NCI-H2227 treated with DMSO at 0.1 percent for 48 hours (cell line): ENCODE measurements around the gene COA3.
A peak's percentile ranks its signal among the peaks of the same experiment; 100 is the strongest.

Experiments used
- DNase-seq: peaks from one replicate; lab custom pipeline; 2025; lab: John Stamatoyannopoulos, UW

COA3 gene, protein sequence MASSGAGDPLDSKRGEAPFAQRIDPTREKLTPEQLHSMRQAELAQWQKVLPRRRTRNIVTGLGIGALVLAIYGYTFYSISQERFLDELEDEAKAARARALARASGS

DNA sequence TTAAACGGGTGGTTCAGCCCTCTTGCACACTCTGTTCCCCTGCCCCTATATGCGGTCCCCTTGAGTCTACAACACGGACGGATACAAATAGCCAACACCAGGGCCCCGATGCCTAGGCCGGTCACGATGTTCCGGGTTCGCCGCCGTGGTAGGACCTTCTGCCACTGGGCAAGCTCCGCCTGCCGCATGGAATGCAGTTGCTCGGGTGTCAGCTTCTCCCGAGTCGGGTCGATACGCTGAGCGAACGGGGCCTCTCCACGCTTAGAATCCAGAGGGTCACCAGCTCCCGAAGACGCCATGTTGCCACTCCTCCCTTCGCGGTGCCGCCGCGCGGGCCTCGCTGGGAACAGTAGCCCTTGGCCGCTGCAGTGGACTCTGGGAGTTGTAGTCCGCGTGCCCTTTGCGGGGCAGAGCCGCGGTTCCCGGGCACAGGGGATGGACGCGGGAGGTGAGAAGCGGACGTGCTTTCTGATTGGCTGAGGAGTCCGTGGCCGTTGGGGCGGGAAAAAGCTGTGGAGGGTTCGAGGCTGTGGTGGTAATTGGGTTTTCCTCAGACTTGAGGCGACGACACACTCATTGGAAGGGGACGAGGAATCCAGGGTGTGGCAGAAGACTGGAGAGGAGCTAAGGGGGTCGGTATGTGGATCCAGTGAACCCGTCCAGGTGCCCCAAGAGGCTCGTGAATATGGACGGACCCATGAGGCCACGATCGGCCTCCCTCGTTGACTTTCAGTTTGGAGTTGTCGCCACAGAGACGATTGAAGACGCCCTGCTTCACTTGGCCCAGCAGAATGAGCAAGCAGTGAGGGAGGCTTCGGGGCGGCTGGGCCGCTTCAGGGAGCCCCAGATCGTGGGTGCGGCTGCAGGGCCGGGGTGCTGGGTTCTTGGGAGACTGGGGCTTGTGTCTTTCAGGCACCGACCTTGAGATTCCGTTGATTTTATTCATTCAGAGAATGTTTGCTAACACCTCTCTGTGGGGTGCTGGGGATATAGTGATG is at the start of gene COA3, which contains the start of gene CNTD1:
Gene COA3 (minus strand): TSS at position 322 of the 998 bp plus-strand sequence. CDS start 23 bp downstream, at position 299.
Gene CNTD1 (plus strand): TSS at position 479 of the 998 bp plus-strand sequence. CDS start 207 bp downstream, at position 686.
- peak; percentile 85 for DNase-seq

DNA sequence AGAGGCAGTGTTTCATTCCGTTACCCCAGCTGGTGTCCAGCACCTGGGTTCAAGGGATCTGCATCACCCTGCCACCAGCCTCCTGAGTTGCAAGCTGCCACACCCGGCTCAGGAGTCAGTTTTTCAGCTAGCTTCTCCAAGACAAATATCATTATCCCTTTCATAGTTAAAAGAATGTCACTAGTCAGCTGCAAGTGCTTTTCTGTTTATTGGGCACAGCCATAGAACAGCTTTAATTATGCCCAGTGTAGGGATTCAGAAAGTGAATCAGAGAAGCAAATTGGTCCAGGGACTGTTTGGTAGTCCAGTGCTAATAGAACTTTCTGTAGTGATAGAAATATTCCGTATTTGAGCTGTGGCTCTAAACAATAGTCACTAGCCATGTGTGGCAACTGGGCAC is 49.6 kb upstream of the COA3 start:
- no peak for DNase-seq

DNA sequence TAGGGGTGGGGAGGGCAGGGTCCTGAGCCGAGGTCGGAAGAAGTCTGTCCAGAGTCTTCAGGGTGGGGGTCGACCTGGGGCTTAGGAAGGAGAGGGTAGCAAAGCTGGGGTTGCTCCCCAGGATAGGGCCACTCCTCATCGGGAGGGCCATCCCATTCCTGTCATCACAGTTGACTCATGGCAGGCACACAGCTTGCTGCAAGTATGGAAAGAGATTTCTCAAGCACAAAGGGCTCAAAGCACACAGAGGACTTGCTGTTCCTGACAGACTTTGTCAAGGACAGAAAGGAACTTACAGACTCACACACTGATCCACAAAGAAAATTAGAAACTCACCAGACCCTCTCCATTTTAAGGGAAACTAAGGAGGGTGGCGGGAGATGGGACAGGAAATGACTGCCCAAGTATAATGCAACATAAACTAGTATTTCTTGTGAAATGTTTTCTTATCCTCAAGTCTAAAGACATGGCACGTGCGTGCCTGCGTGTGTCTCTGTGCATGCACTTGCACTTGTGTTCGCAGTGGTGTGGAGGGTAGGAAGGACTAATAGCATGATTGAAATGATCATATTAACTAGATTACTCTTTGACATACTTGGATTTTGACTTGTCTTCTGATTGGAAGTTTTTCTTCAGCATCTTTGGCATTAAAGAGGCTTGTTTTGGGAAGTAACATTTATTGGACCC is 48.2 kb upstream of the COA3 start:
- no peak for DNase-seq

DNA sequence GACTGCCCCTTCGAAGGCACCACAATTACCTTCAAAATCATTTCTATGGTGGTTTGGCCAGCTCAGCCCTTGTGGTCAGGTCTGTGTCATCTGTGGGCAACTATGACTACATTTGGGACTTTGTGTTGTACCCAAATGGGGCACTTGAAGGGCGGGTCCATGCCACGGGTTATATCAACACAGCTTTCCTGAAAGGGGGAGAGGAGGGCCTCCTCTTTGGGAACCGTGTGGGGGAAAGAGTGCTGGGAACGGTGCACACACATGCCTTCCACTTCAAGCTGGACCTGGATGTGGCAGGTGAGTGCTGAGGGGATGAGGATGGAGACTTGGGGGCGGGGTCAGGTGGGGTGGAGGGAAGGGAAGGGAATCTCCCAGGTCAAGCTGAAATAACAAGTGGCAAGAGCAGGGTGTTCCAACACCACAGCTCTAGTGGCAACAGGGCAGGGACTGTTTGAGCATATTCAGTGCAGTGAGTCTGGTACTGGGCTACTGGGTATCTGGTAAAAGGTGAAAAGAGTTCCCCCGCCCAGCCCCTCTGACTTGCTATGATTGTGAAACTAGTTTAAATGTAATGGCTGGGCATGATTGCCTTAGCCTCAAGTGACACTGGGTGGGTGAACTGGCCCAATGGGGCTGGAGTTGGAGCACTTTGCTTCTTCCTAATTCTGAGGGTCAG is 47.6 kb upstream of the COA3 start:
- no peak for DNase-seq

DNA sequence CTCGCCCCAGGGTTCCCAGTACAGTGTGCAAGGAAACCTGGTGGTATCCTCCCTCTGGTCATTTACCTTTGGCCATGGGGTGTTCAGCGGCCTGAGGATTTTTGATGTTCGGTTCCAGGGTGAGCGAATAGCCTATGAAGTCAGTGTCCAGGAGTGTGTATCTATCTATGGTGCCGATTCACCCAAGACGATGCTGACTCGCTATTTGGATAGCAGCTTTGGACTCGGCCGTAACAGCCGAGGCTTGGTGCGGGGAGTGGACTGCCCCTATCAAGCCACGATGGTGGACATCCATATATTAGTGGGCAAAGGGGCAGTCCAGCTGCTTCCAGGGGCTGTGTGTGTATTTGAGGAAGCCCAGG is 47.0 kb upstream of the COA3 start:
- no peak for DNase-seq

DNA sequence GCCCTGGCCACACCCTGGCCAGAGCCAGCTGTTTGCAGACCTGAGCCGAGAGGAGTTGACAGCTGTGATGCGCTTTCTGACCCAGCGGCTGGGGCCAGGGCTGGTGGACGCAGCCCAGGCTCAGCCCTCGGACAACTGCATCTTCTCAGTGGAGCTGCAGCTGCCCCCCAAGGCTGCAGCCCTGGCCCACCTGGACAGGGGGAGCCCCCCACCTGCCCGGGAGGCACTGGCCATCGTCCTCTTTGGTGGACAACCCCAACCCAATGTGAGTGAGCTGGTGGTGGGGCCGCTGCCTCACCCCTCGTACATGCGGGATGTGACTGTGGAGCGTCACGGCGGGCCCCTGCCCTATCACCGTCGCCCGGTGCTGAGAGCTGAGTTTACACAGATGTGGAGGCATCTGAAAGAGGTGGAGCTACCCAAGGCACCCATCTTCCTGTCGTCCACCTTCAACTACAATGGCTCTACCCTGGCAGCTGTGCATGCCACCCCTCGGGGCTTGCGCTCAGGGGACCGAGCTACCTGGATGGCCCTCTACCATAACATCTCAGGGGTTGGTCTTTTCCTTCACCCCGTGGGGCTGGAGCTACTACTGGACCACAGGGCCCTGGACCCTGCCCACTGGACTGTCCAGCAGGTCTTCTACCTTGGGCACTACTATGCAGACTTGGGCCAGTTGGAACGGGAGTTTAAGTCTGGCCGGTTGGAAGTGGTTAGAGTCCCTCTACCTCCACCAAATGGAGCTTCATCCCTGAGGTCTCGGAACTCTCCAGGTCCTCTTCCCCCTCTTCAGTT is 46.5 kb upstream of the COA3 start:
- DNase-seq, result no peak

DNA sequence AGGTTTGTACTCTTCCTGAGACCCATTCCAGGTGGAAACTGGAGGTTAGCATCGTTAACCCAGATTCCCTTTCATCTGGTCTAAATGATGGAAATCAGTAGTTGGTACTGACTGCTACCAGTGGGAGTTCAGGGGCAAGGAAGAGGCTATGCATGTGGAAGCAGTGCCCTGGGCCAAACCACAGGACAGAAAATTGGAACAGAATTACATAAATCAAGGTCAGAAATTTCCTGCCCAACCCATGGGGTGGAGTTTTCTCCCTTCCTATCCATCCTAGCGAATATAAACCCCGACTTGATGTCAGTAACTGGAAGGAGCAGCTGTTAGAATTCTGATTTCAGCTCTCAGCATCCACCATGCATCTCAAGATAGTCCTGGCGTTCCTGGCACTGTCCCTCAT is 45.8 kb upstream of the COA3 start, which contains the start of gene AOC2:
Gene AOC2 (plus strand): TSS at position 310 of the 400 bp plus-strand sequence. CDS start 47 bp downstream, at position 357.
- no peak for DNase-seq

DNA sequence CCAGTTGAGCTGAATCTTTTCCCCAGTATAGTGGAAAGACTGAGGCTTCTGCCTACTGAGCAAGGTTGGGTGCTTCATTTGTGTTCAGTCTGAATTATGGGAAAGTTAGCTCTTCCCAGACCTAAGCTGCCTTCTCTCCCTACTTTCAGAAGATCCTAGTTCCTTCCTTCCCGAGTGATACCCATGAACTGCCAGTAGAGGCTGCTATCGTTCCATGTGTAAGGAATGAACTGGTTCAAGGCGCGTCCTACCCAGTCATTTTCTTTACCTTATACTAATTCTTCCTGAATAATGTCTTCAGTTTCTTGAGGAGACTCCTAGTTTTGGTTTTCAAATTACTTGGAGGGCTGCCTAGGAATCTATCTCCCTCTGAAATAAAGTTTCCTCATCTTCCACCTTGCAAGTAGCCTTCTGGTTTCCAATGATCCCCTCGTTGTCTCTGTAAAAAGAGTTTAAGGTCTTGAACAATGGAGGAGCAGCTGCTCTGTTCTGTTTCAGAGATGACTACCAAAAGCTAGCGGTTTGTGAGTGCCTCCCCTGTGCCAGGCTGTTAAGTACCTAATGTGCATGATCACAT is 44.9 kb upstream of the COA3 start:
- DNase-seq, result peak; percentile 68

DNA sequence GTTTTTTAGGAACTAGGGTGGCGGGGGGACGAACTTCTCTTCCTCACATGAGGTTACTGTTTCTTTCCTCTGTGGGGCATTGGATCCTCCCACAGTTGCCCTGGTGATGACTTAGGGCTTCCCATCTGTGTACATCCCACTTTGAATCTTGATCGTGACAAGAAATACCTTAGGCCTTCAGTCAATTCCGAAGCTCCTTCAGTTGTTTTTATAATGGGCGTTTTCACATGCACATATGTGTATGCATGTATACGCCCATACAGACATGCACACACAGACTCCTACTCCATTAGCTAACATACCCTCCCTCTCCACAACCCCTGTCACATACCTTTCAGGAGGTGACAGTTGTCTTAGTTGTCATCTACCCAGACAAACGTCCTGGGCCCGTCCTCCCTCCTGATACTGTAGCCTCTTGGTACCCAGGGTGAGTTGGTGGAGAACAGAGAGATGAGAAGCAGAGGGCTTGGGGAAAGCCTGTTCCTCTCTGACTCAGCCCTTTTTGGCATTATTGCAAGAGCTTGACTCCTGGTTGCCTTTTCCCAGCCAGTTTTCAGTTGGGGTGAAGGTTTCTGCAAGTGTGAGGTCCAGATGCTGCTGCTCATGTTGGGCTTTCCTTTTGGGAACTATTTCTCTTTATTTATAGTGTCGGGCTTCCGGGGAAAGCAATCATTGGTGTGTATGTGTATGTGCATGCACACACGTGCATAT is 43.6 kb upstream of the COA3 start:
- no peak for DNase-seq

DNA sequence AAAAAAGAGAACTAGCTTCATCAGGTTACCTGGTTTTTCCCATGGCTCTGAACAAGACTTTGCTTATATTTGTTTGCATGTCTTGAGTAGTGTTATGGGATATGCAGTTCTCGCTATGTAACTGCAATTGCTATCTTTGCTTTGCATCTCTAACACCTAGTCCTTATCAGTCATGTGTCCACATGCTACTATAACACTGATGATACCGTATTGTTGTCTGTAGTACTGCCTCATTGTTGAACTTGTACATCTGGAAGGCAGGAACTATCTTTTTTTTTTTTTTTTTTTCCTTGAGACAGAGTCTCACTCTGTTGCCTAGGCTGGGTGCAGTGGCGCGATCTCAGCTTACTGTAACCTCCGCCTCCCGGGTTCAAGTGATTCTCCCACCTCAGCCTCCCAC is 37.2 kb upstream of the COA3 start:
- DNase-seq, result no peak

DNA sequence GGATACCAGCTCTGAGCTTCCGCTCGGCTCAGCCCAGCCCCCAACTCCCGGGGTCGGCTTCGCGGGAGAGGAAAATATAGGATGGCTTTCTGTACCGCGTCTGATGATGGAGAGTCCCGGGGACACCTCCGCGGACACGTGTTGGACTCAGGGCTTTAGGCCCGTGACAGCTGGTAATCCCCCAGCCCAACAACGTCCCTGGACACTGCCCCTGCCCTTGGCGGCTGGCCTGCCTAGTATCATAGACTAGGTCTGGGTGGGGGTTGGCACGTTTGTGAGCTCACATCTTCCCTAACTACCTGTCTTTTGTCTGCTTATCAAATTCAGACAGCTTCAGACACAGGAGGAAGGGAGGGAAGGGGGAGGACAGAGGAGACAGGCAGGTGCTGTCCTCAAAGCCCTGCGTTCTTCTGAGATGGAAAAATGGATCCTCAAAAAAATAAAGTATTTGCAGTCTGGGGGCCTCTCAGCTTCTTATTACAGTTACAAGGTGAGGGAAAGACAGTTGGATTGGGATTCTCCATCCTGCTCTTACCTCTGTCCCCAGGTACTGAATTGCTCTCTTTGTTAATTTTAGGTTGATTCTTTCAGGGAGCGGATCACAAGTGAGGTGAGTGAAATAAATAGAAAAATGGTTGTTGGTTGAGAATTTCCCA is 35.4 kb upstream of the COA3 start:
- no peak for DNase-seq

DNA sequence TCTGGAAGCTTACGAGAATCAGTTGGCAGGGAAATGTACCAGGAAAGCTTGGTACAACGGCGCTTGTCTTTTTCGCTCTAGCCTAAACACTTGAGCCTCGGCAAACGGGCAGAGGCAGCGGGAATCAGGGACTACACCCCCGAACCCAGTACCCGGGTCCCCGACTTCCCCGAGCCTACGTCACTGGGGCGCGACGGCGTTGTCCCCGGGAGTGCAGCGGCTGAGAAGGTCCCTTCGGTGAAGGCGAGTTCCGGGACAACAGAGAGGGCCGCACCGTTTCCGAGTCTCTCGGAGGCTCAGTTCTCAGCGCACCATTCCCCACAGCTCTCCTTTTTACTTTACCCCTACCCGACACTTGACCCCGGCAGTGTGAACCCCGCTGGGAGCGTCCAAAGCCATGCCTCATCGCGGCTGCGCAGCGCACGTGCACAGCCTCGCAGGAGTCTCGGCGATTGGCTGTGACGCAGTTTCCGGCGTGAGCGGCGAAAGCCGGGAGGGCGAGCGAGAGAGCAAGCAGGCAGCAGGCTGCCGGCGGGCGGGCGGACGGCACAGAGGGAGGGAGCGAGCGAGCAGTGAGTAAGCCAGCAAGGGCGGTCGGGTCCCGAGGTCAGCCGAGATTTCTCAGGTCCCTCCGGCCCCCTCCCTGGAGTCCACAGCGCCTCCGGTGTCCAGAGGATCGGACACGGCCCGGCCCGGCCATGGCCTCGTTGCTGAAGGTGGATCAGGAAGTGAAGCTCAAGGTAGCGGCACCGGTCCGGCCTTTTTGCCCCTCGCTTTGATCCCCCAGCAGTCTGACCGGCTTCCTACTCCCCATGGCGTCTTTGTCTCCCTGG is 34.6 kb upstream of the COA3 start, which contains the start of gene PSME3:
Gene PSME3 (plus strand): TSS at position 464 of the 833 bp plus-strand sequence. CDS start 235 bp downstream, at position 699.
- DNase-seq, result peak; percentile 97

DNA sequence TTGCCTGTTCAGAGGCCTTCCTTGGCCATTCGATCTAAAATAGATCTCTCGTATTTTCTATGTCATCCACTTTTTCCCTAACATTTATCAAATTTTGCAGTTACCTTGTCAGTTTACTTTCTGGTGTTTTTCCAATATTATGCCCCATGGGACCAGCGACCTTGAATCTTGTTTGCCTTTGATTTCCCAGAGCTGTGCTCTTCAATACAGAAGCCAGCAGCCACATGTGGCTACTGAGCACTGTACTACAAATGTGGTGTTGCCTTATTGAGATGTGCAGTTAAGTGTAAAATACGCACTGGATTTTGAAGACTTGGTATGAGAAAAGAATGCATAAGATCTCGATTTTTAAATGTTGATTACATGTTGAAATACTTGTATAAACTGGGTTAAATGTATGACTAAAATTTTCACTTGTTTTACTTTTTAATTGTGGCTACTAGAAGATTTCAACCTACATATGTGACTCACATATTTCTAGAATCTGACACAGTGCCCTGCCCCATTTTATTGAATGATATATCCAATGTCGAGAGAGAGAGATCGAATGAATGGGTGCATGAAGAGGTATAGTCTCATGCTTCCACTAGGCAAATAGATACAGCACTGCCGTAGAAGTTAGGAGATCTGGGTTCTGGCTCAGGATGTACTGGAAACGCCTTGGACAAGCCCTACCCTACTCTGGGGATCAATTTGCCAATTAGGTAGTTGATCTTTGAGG is 33.9 kb upstream of the COA3 start:
- DNase-seq, result no peak

DNA sequence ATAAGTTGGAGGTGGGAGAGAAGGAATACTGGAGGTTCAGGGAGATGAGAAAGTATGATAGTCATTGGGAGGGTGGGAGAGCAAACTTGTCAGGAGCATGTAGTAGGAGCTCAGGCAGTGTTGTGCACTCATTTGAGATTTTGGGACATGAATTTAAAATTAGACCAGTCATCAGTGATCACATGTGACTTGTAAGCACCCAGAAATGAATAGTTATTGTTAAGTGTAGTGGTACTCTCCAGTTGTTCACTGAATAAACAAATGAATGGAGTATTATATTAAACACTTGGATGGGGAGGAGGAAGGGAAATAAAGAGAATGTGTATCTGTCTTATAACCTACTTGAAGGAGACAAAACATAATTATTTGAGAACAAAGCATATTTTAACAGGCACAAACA is 32.5 kb upstream of the COA3 start:
- DNase-seq, result no peak

DNA sequence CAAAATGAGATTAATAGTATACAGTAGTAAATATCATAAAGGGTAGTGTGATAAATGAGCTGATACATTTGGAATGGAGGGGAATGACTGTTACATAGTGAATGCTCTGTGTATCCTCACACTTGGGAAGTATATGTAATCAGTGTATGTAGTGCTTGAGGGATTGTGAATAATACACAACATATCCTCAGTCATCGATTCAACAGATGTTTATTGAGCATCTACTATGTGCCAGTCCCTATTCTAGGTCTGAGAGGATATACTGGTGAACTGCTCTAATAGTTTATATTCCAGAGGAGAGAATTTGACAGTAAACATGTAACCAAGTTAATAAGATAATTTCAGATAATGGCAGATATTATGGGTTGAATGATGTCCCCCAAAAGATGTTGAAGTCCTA is 29.0 kb upstream of the COA3 start:
- DNase-seq, result no peak

DNA sequence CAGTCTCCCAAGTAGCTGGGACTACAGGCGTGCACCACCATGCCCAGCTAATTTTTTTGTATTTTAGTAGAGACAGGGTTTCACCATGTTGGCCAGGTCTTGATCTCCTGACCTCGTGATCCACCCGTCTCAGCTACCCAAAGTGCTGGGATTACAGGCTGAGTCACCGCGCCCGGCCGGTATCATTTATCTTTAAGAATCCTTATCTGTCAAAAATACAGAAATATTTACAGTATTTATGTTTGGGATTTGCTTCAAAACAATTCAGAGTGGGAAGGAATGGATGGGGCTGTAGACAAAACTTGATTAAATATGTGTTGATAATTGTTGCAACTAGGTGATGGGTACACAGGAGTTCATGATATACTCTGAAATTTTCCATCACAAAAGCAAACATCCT is 22.7 kb upstream of the COA3 start:
- DNase-seq, result no peak

DNA sequence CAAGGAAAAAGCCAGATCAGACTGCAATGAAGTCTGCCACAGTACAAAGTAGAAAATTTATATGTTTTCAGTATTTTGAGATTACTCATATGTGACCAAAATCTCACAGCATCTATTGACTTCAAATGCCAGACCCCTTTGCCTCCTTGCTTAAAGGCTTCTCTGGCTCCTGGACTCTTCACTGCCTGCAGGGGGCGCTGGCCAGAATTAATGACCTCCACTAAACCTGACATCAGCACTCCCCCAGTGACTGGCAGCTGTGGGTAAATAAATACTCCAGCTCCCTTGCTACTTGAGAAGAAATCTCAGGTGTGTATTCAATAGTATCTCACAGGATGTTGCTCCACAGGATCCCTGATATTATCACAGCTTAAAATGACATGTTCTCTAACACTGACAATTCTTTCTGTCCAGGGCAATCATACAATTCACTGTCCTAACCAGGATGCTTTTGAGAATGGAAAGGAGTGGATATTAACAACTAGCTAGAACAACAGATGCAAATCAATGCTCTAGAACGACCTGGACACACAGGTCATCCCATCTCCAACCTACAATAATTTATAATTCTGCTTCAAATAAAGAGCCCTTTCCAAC is 21.5 kb upstream of the COA3 start:
- DNase-seq, result peak; percentile 41

DNA sequence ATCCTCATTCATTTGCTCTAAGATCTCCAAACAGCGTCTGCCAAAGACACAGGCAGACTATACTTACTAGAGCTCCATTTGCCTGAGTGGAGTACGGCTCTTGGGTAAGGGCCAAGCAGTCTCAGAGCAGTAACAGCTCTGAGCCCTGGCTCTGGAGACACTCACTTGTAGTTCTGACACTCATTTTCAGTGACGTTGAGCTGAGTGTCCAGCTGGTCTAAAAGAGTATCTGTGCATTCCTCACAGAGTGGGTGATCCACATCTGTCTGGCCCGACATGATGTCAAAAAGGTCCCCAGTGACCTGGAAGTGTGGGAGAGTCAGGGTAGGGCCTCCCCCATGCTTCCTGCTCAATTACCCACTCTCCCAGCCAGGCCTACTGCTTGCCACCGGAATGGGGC is 19.9 kb upstream of the COA3 start:
- DNase-seq, result no peak
